Measurements from ENCODE around the gene ABHD10.
"Not testable (repeated sequence)": the region's sequence is repeated elsewhere in the genome, so short reads cannot be mapped to it uniquely, and the experiment has no call there.

ABHD10 gene

GRCh38 chr3:112034436-112034835 is 55.6 kb downstream of the ABHD10 start, which contains the start of gene TMPRSS7:
TSS of gene TMPRSS7 (plus strand) at chr3:112034736. CDS start at chr3:112034846, 110 bp downstream.
- no peak for DNase-seq (ENCODE audit: low spot score)

GRCh38 chr3:112035241-112035640 is 56.4 kb downstream of the ABHD10 start:
- DNase-seq (ENCODE audit: low spot score) = no peak

DNA sequence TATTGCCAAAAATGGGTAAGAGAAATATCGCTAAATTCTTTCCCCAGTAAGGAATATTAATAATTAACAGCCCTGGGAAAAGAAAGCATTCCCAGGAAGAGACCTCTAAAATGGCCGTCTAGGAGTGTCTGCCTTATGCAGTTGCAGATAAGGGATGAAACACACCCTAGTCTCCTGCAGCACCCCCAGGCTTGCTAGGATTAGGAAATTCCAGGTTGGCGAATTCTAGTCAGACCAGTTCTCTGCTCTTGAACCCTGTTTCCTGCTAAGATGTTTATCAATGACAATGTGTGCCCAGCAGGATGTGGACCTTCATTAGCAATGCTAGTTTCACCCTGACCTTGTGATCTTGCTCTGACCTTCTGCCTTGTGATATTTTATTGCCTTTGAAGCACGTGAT is 58.4 kb downstream of the ABHD10 start:
- DNase-seq (ENCODE audit: low spot score) = not testable (repeated sequence)

GRCh38 chr3:112038863-112039262 is 60.0 kb downstream of the ABHD10 start:
- peak; percentile 57 for DNase-seq (ENCODE audit: low spot score)

GRCh38 chr3:112041321-112041720 is 62.5 kb downstream of the ABHD10 start:
- no peak for DNase-seq (ENCODE audit: low spot score)

- no peak for DNase-seq (ENCODE audit: low spot score)
These were observed 64.0 kb downstream of the ABHD10 start for GRCh38 chr3:112042842-112043280.
